GM19238 (cell line): ENCODE data around the gene BAHD1.

ENCODE experiments used
- DNase-seq: peaks from one replicate; pipeline ENCODE4 v3.0.0; 2011; ENCODE audit warnings: low spot score; ENCODE audit not compliant: insufficient read length

Gene BAHD1

DNA sequence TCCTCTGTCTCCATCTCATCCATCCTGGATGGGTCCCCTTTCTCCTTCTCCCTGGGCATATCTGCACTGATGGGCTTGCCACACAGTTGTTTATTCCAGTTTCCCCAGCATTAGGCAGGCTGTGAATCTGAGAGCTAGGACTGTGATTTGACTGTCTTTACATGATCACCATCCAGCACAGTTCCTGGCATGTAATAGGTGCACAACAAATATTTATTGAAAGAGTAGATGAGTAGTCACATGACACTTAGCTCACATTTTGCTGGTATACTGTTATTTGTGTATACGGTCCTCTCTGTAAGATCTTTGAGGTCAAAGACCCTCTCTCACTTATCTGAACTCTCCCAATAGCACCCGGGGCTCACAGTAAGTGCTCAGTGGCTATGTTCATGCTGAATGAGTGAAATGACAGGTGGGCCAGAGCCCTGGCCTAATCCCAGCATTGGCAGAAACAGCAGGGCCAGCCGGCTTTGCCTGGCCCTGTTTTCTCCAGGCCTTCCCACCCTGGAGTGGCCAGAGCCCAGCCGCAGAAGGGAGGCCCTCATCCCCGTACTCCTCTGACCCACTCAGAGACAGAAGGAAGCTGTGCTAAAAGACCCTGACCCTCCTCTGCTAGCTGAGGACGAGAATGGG, 16.2 kb upstream of the BAHD1 start:
- no peak for DNase-seq

GRCh38 chr15:40425681-40426080, 15.1 kb upstream of the BAHD1 start:
- no peak for DNase-seq

DNA sequence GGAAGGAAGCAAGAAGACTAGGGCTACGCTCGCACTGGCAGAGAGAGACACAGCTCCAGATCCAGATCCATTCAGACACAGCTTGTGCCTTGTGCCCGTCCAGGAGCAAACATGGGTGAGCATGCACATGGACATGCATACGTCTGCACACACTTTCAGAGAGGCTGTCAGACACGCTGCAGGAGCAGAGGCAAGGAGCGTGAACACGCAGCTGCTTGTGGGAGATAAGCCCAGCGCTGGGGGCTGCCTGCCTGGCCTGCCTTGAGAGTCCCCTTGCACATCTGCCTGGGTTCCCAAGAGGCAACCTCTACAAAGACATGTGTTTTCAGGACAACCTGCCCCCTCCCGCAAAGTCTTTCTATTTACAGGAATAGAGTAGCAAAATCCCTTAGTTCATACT, 13.6 kb upstream of the BAHD1 start:
- no peak for DNase-seq

GRCh38 chr15:40428185-40428584, 12.6 kb upstream of the BAHD1 start:
- DNase-seq = no peak

- DNase-seq = no peak
Measured at GRCh38 chr15:40429068-40429710, 11.6 kb upstream of the BAHD1 start.

GRCh38 chr15:40430271-40430805, 10.4 kb upstream of the BAHD1 start:
- no peak for DNase-seq

GRCh38 chr15:40435023-40435709, 5.6 kb upstream of the BAHD1 start:
- no peak for DNase-seq

GRCh38 chr15:40435710-40436089, 5.1 kb upstream of the BAHD1 start:
- DNase-seq = no peak

DNA sequence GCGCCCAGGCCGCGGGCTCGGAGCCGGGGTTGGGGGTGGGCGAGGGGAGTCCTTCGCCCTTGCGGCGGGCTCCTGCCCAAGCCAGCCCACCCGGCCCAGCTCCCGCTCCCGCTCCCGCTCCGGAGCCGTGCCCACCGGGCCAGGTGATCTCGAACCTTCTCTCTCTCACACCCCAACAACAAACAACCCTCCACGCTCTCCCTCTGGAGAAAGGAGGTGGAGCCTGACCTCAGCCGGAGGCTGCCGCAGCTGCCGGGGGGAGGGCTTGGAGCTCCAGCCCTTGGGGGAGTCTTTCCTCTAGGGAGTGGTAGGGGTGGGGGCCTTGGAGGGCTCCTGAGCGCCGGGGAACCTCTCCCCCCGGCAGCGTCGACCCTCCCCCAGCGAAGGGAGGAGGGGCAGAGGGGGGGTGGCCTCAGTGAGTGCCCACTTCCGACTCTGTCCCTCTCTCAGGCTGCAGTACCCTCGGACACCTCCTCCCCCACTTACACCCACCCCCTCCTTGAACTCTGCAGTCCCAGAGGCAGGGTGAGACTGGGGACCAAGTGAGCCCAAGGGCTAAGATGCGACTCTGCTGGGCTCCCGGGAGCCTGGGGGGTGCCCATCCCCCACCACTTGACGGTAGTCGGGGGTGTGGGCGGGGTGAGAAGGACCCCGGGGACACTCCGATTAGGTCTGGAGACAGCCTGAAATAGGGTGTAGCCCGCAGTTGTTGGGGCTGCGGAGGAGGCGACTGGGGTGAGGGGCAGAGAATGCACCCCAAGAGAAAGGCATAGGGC, 4.4 kb upstream of the BAHD1 start:
- DNase-seq = no peak

DNA sequence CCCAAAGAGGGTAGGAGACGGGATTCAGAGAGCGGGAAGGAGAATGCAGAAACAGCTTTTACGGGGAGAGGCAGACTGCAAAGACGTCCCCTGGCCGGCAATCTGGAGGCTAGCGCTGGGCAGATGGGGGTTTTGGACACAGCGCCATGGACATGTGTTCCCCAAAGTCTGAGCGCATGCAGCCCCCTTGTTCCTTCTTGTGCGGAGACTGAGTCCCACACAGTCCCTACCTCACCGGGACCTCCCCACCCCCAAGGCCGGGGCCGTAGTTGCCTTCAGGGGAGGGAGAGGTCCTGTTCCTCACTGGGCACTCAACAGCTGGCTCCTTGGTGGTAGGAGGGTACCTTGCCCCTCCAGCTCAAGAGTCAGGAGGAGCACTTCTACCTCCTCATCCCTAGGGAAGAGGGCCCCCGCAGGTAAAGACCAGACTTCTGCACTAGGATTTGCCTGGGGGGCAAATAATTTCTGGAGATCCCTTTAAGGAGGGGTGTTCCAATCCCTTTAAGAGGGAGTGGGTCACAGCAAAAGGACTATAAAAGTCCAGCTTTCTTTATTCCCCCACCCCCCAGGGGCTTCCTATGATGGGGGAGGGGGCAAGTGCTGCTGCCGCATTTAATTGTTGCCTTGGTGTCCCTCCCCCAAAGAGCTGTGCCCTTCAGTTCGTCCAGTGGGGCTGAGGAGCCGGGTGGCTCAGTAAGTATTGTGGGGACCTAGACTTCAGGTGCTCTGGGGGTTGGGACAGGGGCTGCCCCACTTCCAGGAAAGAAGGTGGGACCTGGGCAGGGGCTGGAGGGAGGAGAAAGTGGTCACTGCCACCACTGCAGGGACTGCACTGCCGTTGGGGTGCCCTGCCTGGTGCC, 3.6 kb upstream of the BAHD1 start:
- no peak for DNase-seq

DNA sequence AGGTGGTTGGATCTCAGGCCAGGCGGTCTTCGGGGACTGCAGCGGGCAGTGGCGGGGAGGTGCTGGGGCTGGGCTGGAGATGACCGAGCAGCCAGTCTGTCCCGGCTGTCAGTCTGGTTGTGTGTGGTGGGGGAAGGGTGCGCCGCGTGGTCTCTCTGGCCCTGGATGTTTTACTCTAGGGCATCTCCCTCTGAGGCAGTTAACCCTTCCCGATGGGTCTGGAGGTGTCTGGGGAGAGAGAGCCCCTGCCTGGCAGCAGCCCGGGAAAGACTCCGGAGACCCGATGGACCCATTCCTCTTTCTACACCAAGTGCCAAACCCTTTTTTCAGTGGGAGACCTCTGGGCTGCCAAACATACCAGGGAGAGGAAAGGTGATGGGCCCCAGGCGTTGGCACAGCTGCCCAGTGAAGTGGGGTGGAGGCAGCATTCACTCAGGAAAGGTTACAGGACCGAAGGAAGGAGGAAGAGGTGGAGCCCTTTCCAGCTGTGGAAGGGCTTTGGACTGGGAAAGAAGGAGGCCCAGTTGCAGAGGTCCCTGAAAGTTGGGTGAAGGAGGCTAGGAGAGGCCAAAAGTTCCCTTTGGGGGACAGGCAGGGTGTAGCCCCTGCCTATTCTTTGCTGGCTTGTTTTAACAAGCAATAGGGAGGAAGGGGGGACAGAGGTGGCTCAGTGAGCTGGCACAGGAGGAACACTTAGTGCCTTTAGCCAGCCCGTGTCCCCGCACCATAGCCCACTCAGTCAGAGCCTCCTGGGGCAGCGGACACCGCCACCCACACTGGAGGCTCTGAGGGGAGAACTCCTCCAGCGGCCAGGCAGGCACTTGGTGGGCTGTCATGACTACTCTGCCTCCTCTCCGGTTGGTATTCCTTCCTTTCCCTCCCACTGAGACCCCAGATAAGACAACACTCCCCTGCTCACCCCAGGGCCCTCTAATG, 2.7 kb upstream of the BAHD1 start:
- DNase-seq = no peak

DNA sequence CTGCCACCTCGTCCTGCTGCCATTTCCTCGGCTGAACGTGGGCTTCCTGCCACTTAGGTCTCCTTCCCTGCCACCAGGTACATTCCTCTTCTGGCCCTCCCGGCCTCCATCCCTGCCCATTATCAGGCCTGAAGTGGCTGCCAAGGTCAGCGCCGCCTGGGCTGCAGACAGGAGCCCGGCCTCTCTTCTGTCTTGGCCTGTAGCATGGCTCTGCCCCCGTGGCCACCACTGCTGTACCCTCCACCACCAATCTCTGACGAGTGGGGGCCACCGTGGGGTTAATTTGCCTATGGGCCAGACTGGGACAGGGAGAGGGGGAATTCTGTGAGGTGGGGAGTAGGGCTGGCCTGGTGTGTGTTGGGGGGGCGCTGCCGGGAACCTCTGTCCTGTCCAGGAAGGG, 2.0 kb upstream of the BAHD1 start:
- DNase-seq = no peak

DNA sequence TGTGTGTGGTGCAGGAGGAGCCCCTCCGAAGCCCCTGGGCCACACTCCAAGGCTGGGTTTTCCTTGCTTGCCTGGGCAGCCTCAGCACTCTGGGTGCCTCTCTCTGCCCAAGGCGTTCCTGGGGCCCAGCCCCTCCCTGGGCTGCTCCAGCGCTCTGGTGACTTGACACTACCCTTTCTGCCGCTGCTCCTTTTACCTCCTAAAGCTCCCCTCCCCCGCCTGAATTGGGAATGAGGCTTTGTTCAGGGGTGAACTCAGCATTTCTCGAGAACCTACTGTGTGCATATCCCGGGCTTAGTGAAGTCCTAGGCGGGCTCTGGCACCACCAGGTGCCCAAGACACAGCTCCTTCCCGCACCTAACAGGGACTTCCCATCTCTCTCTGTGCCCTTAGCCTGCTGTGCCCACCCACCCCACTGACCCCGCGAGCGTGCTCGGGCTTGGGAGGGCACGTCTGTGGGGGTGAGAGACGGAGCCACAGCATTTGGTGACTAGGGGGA, 1.2 kb upstream of the BAHD1 start:
- no peak for DNase-seq

DNA sequence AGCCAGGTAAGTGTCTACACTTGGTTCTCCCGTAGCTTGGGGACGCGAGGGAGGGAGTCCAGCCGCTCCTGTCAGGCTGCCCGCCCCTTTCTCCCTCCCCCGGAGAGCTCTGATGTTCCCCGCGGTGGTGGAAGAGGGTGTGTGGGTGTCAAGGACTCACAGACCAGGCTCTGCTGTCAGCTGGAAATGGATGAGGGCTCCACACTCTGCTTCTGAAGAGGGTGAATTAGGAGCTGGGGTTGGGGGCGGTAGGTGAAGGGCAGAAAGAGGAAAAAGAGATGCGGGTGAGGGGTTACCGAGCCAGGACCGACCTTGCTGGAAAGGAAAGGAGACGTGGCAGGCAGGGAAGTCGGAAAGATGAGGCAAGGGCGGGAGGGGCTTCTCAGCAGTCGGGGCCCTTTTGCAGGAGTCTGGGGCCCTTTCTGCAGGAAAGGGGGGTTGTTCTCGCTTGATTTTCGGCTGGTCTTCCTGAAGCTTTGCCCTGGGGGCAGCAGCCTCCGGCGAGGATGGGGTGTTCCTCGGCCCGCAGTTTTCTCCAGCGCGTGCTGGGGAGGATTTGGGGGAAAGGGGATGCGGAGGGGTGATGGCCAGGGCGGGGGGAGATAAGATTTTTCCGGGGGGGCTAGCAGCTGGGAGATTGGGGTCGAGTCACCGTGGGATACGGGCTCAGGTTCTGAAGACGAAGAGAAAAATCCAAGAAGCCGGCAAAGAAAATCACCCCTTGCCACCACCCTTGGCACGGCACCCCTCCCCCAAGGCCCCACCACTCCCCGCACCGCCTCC, 602 bp upstream of the BAHD1 start:
- DNase-seq = no peak

GRCh38 chr15:40441565-40442531, 1.1 kb downstream of the BAHD1 start:
- DNase-seq = no peak

GRCh38 chr15:40443255-40443654, 2.5 kb downstream of the BAHD1 start:
- DNase-seq = no peak

DNA sequence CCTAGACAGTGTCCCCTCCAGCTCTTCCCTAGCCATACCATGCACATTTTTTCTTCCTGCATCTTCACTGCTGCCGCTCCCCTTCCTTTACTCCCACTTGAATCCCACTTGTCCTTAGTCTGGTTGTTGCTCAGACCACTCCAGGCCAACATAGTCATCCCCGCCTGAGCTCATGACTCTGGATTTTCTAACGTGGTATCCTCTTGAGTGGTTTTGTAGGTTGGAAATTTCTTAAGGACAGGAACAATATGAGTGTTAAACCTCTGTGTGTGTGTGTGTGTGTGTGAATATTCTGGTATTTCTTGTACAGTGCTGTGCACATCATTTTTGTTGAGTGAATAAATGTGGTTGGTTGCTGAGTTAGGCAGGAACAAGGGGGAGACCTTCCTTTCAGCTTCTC, 3.1 kb downstream of the BAHD1 start:
- DNase-seq = no peak

DNA sequence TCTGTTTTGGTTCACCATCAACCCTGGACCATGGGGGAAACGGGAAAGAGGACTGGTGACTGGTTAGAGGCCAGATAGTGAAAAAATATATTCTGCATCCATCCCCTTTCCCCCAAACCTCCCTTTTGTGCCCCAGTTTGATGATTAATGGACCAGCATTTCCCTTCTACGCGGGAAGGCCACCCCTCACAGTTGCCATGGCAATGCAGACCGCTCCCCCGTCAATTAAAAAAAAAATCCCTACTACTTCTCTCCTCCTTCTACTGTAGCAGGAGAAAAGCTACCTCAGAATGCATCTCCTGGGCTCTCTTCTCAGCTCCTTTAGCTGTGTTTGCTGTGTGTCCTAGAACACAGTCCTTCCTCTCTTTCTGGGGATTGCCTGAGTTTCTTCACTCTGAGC, 4.0 kb downstream of the BAHD1 start:
- DNase-seq = no peak
